IPS-11a (cell line): ENCODE measurements around the gene SMIM41.

Source experiments
- H3K4me3 ChIP-seq: one replicate; pipeline ENCODE4 v1.5.1; 2013; ENCODE audit warnings: low read depth, low read length, control low read depth

Gene SMIM41

GRCh38 chr12:52062167-52063081 lies 17.1 kb upstream of the SMIM41 start:
- no peak overlapping the region for H3K4me3 ChIP-seq

- no peak overlapping the region for H3K4me3 ChIP-seq
Measured at GRCh38 chr12:52063082-52063924, 16.2 kb upstream of the SMIM41 start.

GRCh38 chr12:52063981-52064649 lies 15.4 kb upstream of the SMIM41 start:
- H3K4me3 ChIP-seq = no peak overlapping the region

GRCh38 chr12:52066346-52067080 lies 13.0 kb upstream of the SMIM41 start:
- H3K4me3 ChIP-seq = no peak overlapping the region

GRCh38 chr12:52067081-52067374 lies 12.5 kb upstream of the SMIM41 start:
- no peak overlapping the region for H3K4me3 ChIP-seq

- H3K4me3 ChIP-seq = peak within 1 kb of the TSS; percentile 99
Measured at GRCh38 chr12:52069327-52070184, 9.9 kb upstream of the SMIM41 start, which contains the start of gene ATG101. Gene ATG101 (plus strand): TSS chr12:52069978. CDS start chr12:52073651, 3,673 bp downstream.

GRCh38 chr12:52070185-52070925 lies 9.1 kb upstream of the SMIM41 start:
- peak overlapping the region; percentile 99 for H3K4me3 ChIP-seq

- no peak overlapping the region for H3K4me3 ChIP-seq
Measured at GRCh38 chr12:52073531-52074381, 5.7 kb upstream of the SMIM41 start.

GRCh38 chr12:52074971-52075724 lies 4.4 kb upstream of the SMIM41 start:
- no peak overlapping the region for H3K4me3 ChIP-seq

- no peak overlapping the region for H3K4me3 ChIP-seq
Measured at GRCh38 chr12:52076811-52077210, 2.7 kb upstream of the SMIM41 start.

- no peak overlapping the region for H3K4me3 ChIP-seq
Measured at GRCh38 chr12:52078276-52078675, 1.2 kb upstream of the SMIM41 start.

GRCh38 chr12:52080403-52081251 lies 1.1 kb downstream of the SMIM41 start:
- H3K4me3 ChIP-seq = no peak overlapping the region

- H3K4me3 ChIP-seq = no peak overlapping the region
Measured at GRCh38 chr12:52081263-52081733, 1.8 kb downstream of the SMIM41 start.

GRCh38 chr12:52082026-52082668 lies 2.6 kb downstream of the SMIM41 start:
- no peak overlapping the region for H3K4me3 ChIP-seq

- H3K4me3 ChIP-seq = no peak overlapping the region
Measured at GRCh38 chr12:52082669-52082987, 3.1 kb downstream of the SMIM41 start.
